ENCODE data around the gene TTC28. TPM values are rescaled to one million over a fixed set of nuclear protein-coding genes. Genes with fewer than 3 reads are reported as not detected.

TTC28 gene
- total and polyA plus RNA-seq, 10 of the 15 experiments (the other 5 are each of a cell fraction or from before 2014, with no cell fraction given): 0.15 to 8.4 (median 1.4) TPM

DNA sequence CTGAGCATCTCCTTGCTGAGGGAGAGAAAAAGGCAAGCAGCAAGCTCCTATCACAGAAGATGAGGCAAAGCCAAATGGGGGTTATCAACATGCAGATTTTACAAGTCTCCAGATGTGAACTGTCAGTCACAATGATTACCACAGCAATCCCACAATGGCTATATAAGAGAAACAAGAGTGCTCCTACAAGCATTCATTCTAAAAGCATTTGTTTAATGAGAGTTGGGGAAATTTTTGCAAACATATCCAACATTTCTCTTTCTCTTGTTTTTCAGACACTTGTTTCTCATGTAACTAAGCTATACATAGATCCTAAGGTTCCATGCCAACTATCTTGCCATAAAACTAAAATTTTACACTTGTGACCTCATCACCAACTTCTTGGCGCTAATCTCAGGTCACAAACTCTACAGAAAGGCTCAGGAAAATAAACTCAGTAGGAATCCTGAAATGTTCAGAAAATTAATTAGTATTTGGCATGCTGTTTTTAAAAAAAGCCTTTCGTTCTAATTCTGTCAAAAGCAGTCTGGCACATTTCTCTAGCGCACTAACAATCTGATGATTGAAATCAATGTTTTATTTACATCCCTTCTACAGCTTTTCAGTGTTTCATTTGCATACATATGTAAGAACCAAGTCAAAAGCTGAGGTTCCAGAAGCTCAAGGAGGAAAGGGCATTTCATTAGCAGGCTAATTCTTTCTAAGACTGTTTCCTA is 199.5 kb downstream of the TTC28 start:
- no TSS peak for BruUV-seq (replicated peaks)
- Histone ChIP-seq H4K20me1 (ENCODE audit: control insufficient read depth, insufficient read depth) (no peaks in the 10 kb centered on the region), H3K4me1 (ENCODE audit: control insufficient read depth, insufficient read depth, low read length) (no peaks in the 10 kb centered on the region), H3K9ac (ENCODE audit: control insufficient read depth, insufficient read depth, low read length) (no peak overlapping the region), H3K27me3 (replicated peaks in 1 of 2; ENCODE audit: control insufficient read depth in 2 of 2, insufficient read depth in 2 of 2, low read length in 1 of 2) (no peaks in the 10 kb centered on the region; a peak in 1 of 4 replicates), H3K27ac (ENCODE audit: control insufficient read depth, insufficient read depth) (no peak overlapping the region), H3K9me3 (replicated peaks; ENCODE audit: control insufficient read depth, insufficient read depth, low read length) (no peaks in the 10 kb centered on the region), H3K4me3 (no peak overlapping the region), H3K36me3 (ENCODE audit: control insufficient read depth in 2 of 2, insufficient read depth in 2 of 2, low read length in 1 of 2) (no peaks in the 10 kb centered on the region), H3K79me2 (ENCODE audit: control insufficient read depth, insufficient read depth, low read length) (no peaks in the 10 kb centered on the region), H2AFZ (ENCODE audit: control insufficient read depth, low read depth, low read length) (no peak overlapping the region), H3K4me2 (ENCODE audit: control insufficient read depth, insufficient read depth) (no peak overlapping the region)
- CTCF ChIA-PET: no interaction called here
- WGBS (ENCODE audit: insufficient coverage, insufficient replicate concordance, low lambda C conversion rate, missing lambda C conversion rate): 41% methylated on average over 3 of the region's 3 CpGs
- DNase-seq (ENCODE audit: low read depth, low spot score) (no peak), FAIRE-seq (no peak), ATAC-seq (no peak)
- in situ Hi-C loops (cut with MboI): no loop called here
- intact Hi-C loops (cut with micrococcal nuclease; ENCODE audit: unreplicated experiment): no loop called here
- SMC1A ChIA-PET (ENCODE audit: uncharacterized antibody, unreplicated experiment): no interaction called here
- RAD21 ChIA-PET (ENCODE audit: unreplicated experiment): no interaction called here
- POLR2A ChIA-PET: no interaction called here
- TF ChIP-seq SMAD1 (IDR thresholded peaks at IDR 0.05; ENCODE audit: low read depth, partially characterized antibody) (no peak), NR2F1 (conservative IDR thresholded peaks at IDR 0.05) (no peak), FOXM1 (IDR thresholded peaks at IDR 0.05; ENCODE audit: low read depth, low read length) (no peak), HDAC6 (IDR thresholded peaks at IDR 0.05; ENCODE audit: unreplicated experiment) (no peak), TAF1 (IDR thresholded peaks at IDR 0.05; ENCODE audit: borderline replicate concordance, low read depth, low read length) (no peak), ZZZ3 (IDR thresholded peaks at IDR 0.05; ENCODE audit: control insufficient read depth, insufficient read length, low read depth) (no peak), SIX5 (IDR thresholded peaks at IDR 0.05; ENCODE audit: low read depth, low read length, severe bottlenecking) (no peak), ASH2L (IDR thresholded peaks at IDR 0.05; ENCODE audit: borderline replicate concordance, low read depth) (no peak), RB1 (IDR thresholded peaks at IDR 0.05; ENCODE audit: borderline replicate concordance) (no peak), ZNF207 (IDR thresholded peaks at IDR 0.05; ENCODE audit: borderline replicate concordance) (no peak), RAD21 (IDR thresholded peaks at IDR 0.05; ENCODE audit: insufficient read depth, low read depth, low read length) (no peak), CREB1 (IDR thresholded peaks at IDR 0.05; ENCODE audit: low read depth) (no peak), WRNIP1 (IDR thresholded peaks at IDR 0.05; ENCODE audit: borderline replicate concordance, low read depth, low read length) (no peak), ZNF24 (IDR thresholded peaks at IDR 0.05) (no peak)
- TF ChIP-seq, protein P1, sequence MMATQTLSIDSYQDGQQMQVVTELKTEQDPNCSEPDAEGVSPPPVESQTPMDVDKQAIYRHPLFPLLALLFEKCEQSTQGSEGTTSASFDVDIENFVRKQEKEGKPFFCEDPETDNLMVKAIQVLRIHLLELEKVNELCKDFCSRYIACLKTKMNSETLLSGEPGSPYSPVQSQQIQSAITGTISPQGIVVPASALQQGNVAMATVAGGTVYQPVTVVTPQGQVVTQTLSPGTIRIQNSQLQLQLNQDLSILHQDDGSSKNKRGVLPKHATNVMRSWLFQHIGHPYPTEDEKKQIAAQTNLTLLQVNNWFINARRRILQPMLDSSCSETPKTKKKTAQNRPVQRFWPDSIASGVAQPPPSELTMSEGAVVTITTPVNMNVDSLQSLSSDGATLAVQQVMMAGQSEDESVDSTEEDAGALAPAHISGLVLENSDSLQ (IDR thresholded peaks at IDR 0.05): no peak
- TF ChIP-seq, protein P2, sequence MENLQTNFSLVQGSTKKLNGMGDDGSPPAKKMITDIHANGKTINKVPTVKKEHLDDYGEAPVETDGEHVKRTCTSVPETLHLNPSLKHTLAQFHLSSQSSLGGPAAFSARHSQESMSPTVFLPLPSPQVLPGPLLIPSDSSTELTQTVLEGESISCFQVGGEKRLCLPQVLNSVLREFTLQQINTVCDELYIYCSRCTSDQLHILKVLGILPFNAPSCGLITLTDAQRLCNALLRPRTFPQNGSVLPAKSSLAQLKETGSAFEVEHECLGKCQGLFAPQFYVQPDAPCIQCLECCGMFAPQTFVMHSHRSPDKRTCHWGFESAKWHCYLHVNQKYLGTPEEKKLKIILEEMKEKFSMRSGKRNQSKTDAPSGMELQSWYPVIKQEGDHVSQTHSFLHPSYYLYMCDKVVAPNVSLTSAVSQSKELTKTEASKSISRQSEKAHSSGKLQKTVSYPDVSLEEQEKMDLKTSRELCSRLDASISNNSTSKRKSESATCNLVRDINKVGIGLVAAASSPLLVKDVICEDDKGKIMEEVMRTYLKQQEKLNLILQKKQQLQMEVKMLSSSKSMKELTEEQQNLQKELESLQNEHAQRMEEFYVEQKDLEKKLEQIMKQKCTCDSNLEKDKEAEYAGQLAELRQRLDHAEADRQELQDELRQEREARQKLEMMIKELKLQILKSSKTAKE (IDR thresholded peaks at IDR 0.05; ENCODE audit: low read depth, poor library complexity, severe bottlenecking): no peak
- TF ChIP-seq, protein P3, sequence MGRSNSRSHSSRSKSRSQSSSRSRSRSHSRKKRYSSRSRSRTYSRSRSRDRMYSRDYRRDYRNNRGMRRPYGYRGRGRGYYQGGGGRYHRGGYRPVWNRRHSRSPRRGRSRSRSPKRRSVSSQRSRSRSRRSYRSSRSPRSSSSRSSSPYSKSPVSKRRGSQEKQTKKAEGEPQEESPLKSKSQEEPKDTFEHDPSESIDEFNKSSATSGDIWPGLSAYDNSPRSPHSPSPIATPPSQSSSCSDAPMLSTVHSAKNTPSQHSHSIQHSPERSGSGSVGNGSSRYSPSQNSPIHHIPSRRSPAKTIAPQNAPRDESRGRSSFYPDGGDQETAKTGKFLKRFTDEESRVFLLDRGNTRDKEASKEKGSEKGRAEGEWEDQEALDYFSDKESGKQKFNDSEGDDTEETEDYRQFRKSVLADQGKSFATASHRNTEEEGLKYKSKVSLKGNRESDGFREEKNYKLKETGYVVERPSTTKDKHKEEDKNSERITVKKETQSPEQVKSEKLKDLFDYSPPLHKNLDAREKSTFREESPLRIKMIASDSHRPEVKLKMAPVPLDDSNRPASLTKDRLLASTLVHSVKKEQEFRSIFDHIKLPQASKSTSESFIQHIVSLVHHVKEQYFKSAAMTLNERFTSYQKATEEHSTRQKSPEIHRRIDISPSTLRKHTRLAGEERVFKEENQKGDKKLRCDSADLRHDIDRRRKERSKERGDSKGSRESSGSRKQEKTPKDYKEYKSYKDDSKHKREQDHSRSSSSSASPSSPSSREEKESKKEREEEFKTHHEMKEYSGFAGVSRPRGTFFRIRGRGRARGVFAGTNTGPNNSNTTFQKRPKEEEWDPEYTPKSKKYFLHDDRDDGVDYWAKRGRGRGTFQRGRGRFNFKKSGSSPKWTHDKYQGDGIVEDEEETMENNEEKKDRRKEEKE (IDR thresholded peaks at IDR 0.05): no peak

All from GM12878 (cell line).